Limb (tissue), 2 donors: ENCODE results near the gene CNTN1.

ENCODE experiments used
- DNase-seq, 2 donors: peaks; one replicate each; pipeline ENCODE4 v3.0.0-alpha.2; 2016; ENCODE audit errors: extremely low spot score in 2 of 2

CNTN1 gene

GRCh38 chr12:40959041-40959440 lies 266.8 kb downstream of the CNTN1 start:
- no peak for DNase-seq

GRCh38 chr12:40963751-40964150 lies 271.5 kb downstream of the CNTN1 start:
- DNase-seq = peak in 1 of 2 donors; percentile 57

DNA sequence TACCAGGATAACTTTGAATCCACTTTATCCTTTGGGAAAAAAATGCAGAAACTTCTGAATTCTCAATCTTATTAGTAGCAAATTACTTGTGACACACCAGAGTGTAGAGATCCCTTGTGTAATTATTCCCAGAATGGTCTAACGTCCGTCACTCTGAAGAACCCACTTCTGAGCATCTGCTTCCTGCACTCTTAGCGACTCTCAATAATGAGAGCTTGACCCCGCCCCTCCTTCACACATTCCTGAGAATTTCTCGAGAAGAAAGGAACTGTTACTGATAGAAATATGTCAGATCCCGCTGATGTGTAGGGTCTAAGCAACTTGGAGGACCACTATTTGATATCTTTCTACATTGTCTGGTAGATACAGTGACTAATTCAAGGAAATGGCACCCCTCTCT lies 277.6 kb downstream of the CNTN1 start:
- no peak for DNase-seq

- no peak for DNase-seq
These were observed 278.2 kb downstream of the CNTN1 start for GRCh38 chr12:40970320-40970907.

GRCh38 chr12:40971911-40972310 lies 279.7 kb downstream of the CNTN1 start:
- no peak for DNase-seq

DNA sequence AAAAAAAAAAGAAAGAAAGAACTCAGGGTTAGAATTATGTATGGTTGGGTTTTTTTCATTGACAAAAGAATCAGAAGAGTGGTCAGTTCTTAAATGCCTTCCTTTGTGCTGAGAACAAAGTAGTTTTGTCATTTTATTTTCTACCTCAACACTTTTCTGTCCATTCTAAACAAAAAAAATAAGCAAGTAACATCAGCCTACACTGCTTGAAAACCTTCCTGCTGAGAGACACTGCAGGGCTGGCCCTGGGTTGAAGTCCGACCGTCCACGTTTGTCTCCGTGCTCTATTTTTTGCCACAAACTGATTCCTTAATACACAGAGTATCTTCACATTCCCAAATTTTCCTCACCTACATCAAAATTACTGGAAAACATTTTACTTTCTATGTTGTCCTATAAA lies 284.3 kb downstream of the CNTN1 start:
- no peak for DNase-seq

- no peak for DNase-seq
These were observed 288.3 kb downstream of the CNTN1 start for GRCh38 chr12:40980427-40980961.

- DNase-seq = no peak
These were observed 293.8 kb downstream of the CNTN1 start for GRCh38 chr12:40986001-40986400.

GRCh38 chr12:40988355-40988754 lies 296.1 kb downstream of the CNTN1 start:
- DNase-seq = no peak

GRCh38 chr12:40988824-40989223 lies 296.6 kb downstream of the CNTN1 start:
- DNase-seq = peak in 1 of 2 donors; percentile 24

DNA sequence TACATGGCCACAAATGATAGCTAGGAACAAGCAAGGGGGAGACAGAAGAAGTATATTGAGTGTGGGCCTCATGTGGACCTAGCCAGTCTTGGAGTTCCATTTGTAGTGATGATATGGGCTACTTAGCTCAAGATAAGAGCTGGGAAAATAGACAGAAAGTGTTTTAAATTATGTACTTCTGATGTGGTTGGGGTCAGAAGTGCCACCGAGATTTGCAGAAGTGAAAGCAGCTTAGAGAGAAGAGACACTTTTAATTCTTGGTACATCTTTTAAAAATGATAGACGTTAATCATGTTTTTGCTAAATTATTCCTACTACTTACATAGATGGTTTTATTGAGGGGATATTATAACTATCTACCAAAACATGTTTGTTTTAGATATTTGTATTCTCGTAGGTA lies 297.5 kb downstream of the CNTN1 start:
- DNase-seq = no peak

- DNase-seq = no peak
These were observed 299.9 kb downstream of the CNTN1 start for GRCh38 chr12:40992158-40992557.

DNA sequence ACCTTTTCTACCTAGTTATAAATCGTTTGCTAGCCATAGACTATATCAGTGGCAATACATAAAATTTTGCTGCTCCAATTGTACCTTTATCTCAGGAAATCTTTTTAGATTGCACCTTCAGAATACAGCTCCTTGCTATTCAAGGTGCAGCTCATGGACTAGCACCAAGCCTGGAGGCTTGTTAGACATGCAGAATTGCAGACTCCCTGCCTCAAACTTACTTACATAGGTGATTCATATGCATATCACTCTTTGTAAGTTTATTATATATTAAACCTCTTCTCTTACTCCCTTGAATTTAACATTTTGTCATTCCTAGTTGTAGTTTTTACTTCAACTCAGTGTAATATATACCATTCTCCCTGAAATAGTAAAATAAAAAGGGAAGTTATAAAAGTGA lies 300.4 kb downstream of the CNTN1 start:
- DNase-seq = no peak

DNA sequence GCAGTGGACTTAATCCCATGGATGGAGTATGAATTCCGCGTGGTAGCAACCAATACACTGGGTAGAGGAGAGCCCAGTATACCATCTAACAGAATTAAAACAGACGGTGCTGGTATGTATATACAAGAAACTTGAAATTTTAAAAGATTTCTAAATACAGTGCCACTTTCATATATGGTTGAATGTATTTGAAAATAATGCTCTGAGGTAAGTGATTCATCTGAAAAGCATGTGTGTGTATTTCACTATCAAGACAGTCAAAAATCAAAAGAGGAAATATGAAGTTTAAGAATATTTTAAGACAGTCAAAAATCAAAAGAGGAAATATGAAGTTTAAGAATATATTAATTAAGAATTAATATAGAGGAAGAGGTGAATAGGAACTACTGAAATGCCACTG lies 300.9 kb downstream of the CNTN1 start:
- DNase-seq = no peak

DNA sequence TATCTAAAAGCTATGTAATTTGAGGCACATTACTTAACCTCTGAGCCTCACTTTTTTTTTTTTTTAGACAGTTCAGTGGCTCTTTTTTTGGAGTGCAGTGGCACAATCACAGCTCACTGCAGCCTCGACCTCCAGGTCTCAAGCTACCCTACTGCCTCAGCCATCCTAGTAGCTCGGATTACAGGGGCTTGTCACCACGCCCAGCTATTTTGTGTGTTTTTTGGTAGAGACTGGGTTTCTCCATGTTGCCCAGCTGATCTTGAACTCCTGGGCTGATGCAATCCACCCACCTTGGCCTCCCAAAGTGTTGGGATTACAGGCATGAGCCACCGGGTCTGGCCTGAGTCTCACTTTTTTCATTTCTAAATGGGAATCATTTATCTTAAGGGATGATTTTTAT lies 303.9 kb downstream of the CNTN1 start:
- no peak for DNase-seq

DNA sequence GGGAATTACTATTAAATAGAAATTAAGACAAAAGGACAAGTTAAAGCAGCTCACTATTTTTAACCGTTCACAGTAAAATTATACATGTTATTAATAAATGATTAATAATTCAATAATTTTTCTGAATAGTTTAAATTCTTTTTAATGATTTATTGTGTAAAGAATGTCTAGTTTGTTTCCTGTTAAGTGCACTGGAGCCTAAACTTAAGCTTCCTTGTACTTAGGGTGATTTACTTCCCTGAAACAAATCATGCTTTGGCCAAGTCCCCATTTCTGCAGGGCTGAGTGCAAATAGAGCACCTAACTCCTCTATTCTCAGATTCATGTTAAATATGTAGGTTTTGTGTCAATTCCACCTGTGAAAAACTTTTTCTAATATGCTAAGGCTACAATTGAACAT lies 307.0 kb downstream of the CNTN1 start:
- no peak for DNase-seq

DNA sequence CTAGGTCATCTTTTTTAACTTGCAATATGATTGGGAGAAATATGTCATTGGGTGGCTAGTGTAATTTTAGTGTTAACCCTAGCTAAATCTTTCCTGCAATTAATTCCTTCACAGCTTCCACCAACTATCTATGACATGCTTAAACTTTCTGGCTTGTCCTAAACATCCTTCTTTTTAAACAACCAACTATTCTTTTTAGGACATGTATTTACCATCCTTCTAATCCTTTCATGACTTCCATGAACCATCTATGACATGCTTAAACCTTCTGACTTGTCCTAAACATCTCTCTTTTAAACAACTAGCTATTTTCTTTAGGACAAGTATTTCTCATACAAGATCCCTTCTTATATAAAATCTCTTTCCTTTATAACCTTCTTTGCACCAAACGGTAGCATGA lies 316.2 kb downstream of the CNTN1 start:
- DNase-seq = no peak

GRCh38 chr12:41011939-41012338 lies 319.7 kb downstream of the CNTN1 start:
- no peak for DNase-seq

- DNase-seq = no peak
These were observed 321.8 kb downstream of the CNTN1 start for GRCh38 chr12:41013881-41014642.

- DNase-seq = no peak
These were observed 322.4 kb downstream of the CNTN1 start for GRCh38 chr12:41014643-41015020.

GRCh38 chr12:41018010-41018409 lies 325.8 kb downstream of the CNTN1 start:
- DNase-seq = no peak

- DNase-seq = no peak
These were observed 327.2 kb downstream of the CNTN1 start for GRCh38 chr12:41019461-41019860.

GRCh38 chr12:41023836-41024235 lies 331.6 kb downstream of the CNTN1 start:
- no peak for DNase-seq
